Stimulated activated CD4-positive, alpha-beta T cell treated with anti-CD3 and anti-CD28 coated beads, Interleukin-2, amount 100 ng/mL, for 48 hours (primary cell): ENCODE measurements around the gene SENP2.
"Not testable (repeated sequence)": the region's sequence is repeated elsewhere in the genome, so short reads cannot be mapped to it uniquely, and the experiment has no call there.

Experiments
- DNase-seq, 2 donors: peaks; one replicate each; pipeline ENCODE4 v3.0.0-alpha.2; 2020

Gene SENP2

GRCh38 chr3:185594073-185594472, 8.0 kb downstream of the SENP2 start:
- DNase-seq: no peak

GRCh38 chr3:185595526-185595925, 9.4 kb downstream of the SENP2 start:
- no peak for DNase-seq

- DNase-seq: no peak
Observed at GRCh38 chr3:185605566-185605965, 19.5 kb downstream of the SENP2 start.

- no peak for DNase-seq
Observed at GRCh38 chr3:185606196-185606595, 20.1 kb downstream of the SENP2 start.

- no peak for DNase-seq
Observed at GRCh38 chr3:185613016-185613415, 26.9 kb downstream of the SENP2 start.

- no peak for DNase-seq
Observed at GRCh38 chr3:185623939-185624665, 38.0 kb downstream of the SENP2 start.

- no peak for DNase-seq
Observed at GRCh38 chr3:185625784-185626183, 39.7 kb downstream of the SENP2 start.

- DNase-seq: no peak
Observed at GRCh38 chr3:185629554-185630181, 43.6 kb downstream of the SENP2 start.

- no peak for DNase-seq
Observed at GRCh38 chr3:185630182-185630622, 44.1 kb downstream of the SENP2 start.

GRCh38 chr3:185631108-185631507, 45.0 kb downstream of the SENP2 start:
- no peak for DNase-seq

GRCh38 chr3:185631508-185632206, 45.6 kb downstream of the SENP2 start:
- DNase-seq: no peak

GRCh38 chr3:185632996-185633395, 46.9 kb downstream of the SENP2 start:
- DNase-seq: no peak

GRCh38 chr3:185637388-185637787, 51.3 kb downstream of the SENP2 start:
- DNase-seq: no peak

- DNase-seq: not testable (repeated sequence)
Observed at GRCh38 chr3:185638651-185639050, 52.6 kb downstream of the SENP2 start.

- DNase-seq: no peak
Observed at GRCh38 chr3:185639632-185640206, 53.6 kb downstream of the SENP2 start.

- DNase-seq: no peak
Observed at GRCh38 chr3:185640308-185640707, 54.2 kb downstream of the SENP2 start.

GRCh38 chr3:185645191-185645590, 59.1 kb downstream of the SENP2 start:
- not testable (repeated sequence) for DNase-seq

GRCh38 chr3:185645596-185646381, 59.7 kb downstream of the SENP2 start:
- DNase-seq: no peak

GRCh38 chr3:185646382-185647133, 60.5 kb downstream of the SENP2 start:
- no peak for DNase-seq

- no peak for DNase-seq
Observed at GRCh38 chr3:185647134-185647879, 61.2 kb downstream of the SENP2 start.

- DNase-seq: no peak
Observed at GRCh38 chr3:185647880-185648210, 61.8 kb downstream of the SENP2 start.
